ENCODE results near the gene RHBDL2. TPM values are rescaled to one million over a fixed set of nuclear protein-coding genes. Genes with fewer than 3 reads are reported as not detected.

The RHBDL2 gene
- total and polyA plus RNA-seq, 2 of the 13 experiments (the other 11 are each of a cell fraction or from before 2014, with no cell fraction given), result 3.3 to 5.4 TPM

GRCh38 chr1:38859561-38860453 is 81.8 kb downstream of the RHBDL2 start, which contains the start of gene RRAGC (continued):
- no peak for TF ChIP-seq CHD4 (IDR thresholded peaks at IDR 0.05; ENCODE audit: borderline replicate concordance, low read length)
- TF ChIP-seq ZMYM4 (CRISPR knock-in tag; IDR thresholded peaks at IDR 0.05), result peak; percentile 90
- no peak for TF ChIP-seq NFE2L1 (CRISPR knock-in tag; IDR thresholded peaks at IDR 0.05; ENCODE audit: borderline replicate concordance)
- peak; percentile 87; the same call in 1 of the 2 replicates for TF ChIP-seq ZNF572 (CRISPR knock-in tag; IDR thresholded peaks at IDR 0.05)
- TF ChIP-seq SOX6 (IDR thresholded peaks at IDR 0.05), result no peak
- peak; percentile 62 for TF ChIP-seq SOX6 (CRISPR knock-in tag; IDR thresholded peaks at IDR 0.05)
- peak; percentile 38; the same call in 1 of the 2 replicates for TF ChIP-seq SAFB2 (CRISPR knock-in tag; IDR thresholded peaks at IDR 0.05; ENCODE audit: borderline replicate concordance, low read depth)
- no peak for TF ChIP-seq ZNF558 (CRISPR knock-in tag; IDR thresholded peaks at IDR 0.05; ENCODE audit: borderline replicate concordance)
- TF ChIP-seq HBP1 (CRISPR knock-in tag; IDR thresholded peaks at IDR 0.05; ENCODE audit: low read depth), result no peak
- 0 out of 2 replicates have a peak, but pooled peaks have one; percentile 30 for TF ChIP-seq MIER3 (CRISPR knock-in tag; IDR thresholded peaks at IDR 0.05; ENCODE audit: borderline replicate concordance)
- TF ChIP-seq THAP7 (CRISPR knock-in tag; IDR thresholded peaks at IDR 0.05), result no peak
- TF ChIP-seq ZNF704 (CRISPR knock-in tag; IDR thresholded peaks at IDR 0.05; ENCODE audit: borderline replicate concordance), result 0 out of 2 replicates have a peak, but pooled peaks have one; percentile 37
- TF ChIP-seq ZBTB2 (CRISPR knock-in tag; IDR thresholded peaks at IDR 0.05; ENCODE audit: low read depth), result peak; percentile 67
- TF ChIP-seq SMAD9 (CRISPR knock-in tag; IDR thresholded peaks at IDR 0.05), result 0 out of 2 replicates have a peak, but pooled peaks have one; percentile 49
- no peak for TF ChIP-seq PAF1 (CRISPR knock-in tag; IDR thresholded peaks at IDR 0.05)
- no peak for TF ChIP-seq ZNF337 (CRISPR knock-in tag; IDR thresholded peaks at IDR 0.05; ENCODE audit: borderline replicate concordance, low read depth)
- TF ChIP-seq CC2D1A (CRISPR knock-in tag; IDR thresholded peaks at IDR 0.05), result no peak
- TF ChIP-seq NONO (IDR thresholded peaks at IDR 0.05), result no peak
- TF ChIP-seq NONO (CRISPR knock-in tag; conservative IDR thresholded peaks at IDR 0.05), result peak; percentile 47; the same call in 1 of the 2 replicates
- peak; percentile 5; the same call in 1 of the 2 replicates for TF ChIP-seq ZNF772 (CRISPR knock-in tag; IDR thresholded peaks at IDR 0.05)
- no peak for TF ChIP-seq ZNF225 (CRISPR knock-in tag; IDR thresholded peaks at IDR 0.05)
